NB4 (cell line): ENCODE results near the gene SLC7A9.

Experiments used
- MAX ChIP-seq: IDR thresholded peaks from 2 replicates; pipeline ENCODE4 v1.6.1; 2011; ENCODE audit warnings: low read depth, low read length
- POLR2A ChIP-seq: IDR thresholded peaks from 2 replicates; pipeline ENCODE4 v1.6.1; 2011; ENCODE audit warnings: mild to moderate bottlenecking; ENCODE audit not compliant: insufficient read length; ENCODE audit errors: extremely low read depth
- TF ChIP-seq, protein P1 (sequence below): IDR thresholded peaks from one replicate; pipeline ENCODE4 v1.5.1; 2012; ENCODE audit warnings: low read depth, low read length

GRCh38 chr19:32881766-32882165, 12.2 kb upstream of the SLC7A9 start:
- TF ChIP-seq, protein P1, sequence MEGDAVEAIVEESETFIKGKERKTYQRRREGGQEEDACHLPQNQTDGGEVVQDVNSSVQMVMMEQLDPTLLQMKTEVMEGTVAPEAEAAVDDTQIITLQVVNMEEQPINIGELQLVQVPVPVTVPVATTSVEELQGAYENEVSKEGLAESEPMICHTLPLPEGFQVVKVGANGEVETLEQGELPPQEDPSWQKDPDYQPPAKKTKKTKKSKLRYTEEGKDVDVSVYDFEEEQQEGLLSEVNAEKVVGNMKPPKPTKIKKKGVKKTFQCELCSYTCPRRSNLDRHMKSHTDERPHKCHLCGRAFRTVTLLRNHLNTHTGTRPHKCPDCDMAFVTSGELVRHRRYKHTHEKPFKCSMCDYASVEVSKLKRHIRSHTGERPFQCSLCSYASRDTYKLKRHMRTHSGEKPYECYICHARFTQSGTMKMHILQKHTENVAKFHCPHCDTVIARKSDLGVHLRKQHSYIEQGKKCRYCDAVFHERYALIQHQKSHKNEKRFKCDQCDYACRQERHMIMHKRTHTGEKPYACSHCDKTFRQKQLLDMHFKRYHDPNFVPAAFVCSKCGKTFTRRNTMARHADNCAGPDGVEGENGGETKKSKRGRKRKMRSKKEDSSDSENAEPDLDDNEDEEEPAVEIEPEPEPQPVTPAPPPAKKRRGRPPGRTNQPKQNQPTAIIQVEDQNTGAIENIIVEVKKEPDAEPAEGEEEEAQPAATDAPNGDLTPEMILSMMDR: no peak
- TF ChIP-seq MAX (no peak), POLR2A (no peak)
